SK-N-SH (cell line): ENCODE data around the gene KCNIP4. TPM values are rescaled to one million over a fixed set of nuclear protein-coding genes. Genes with fewer than 3 reads are reported as not detected.

Experiments used
- CTCF ChIA-PET: fragments of 300-600, 350-600 bp; formaldehyde crosslinking; extraction: SDS; loops from one replicate; lab custom pipeline; 2021; lab: Yijun Ruan, JAX
- POLR2A ChIA-PET: fragments of 350-600 bp; sonication (Branson Sonifier 250); formaldehyde crosslinking; extraction: SDS; loops from one replicate; lab custom pipeline; 2020; ENCODE audit warnings: antibody characterized with exemption, inconsistent platforms; lab: Yijun Ruan, JAX
- DNase-seq: peaks from one replicate; pipeline ENCODE4 v3.0.0; 2012
- H2AFZ ChIP-seq: fragments of 200-600 bp; sonication (generic); 2 replicates; pipeline ENCODE4 v1.8.1; 2016; ENCODE audit warnings: antibody characterized with exemption, mild to moderate bottlenecking, low read depth
- H3F3A ChIP-seq: fragments of 200-600 bp; sonication (generic); replicated peaks from 2 replicates; pipeline ENCODE3; 2016; ENCODE audit warnings: antibody characterized with exemption, mild to moderate bottlenecking; ENCODE audit not compliant: insufficient read depth
- H3K27ac ChIP-seq, 2 experiments: fragments of 200-500 bp in 1 of 2; fragments of 200-600 bp in 1 of 2; sonication (Bioruptor generic) in 1 of 2; sonication (generic), shearing (Covaris generic) in 1 of 2; 2 replicates each; pipeline versions ENCODE4 v1.5.1 to v1.6.1; 2014 to 2016; ENCODE audit warnings: low read depth in 2 of 2, inconsistent platforms in 1 of 2, low read length in 1 of 2, mild to moderate bottlenecking in 1 of 2, mixed read lengths in 1 of 2
- H3K27me3 ChIP-seq: fragments of 200-600 bp; sonication (generic), shearing (Covaris generic); 2 replicates; pipeline ENCODE4 v1.6.1; 2016; ENCODE audit warnings: mixed run types; ENCODE audit not compliant: insufficient read depth
- H3K36me3 ChIP-seq, 2 experiments: fragments of 200-500 bp in 1 of 2; fragments of 200-600 bp in 1 of 2; sonication (Bioruptor generic) in 1 of 2; sonication (generic) in 1 of 2; replicated peaks in 1 of 2; 2 replicates each; pipeline versions ENCODE3 to v1.5.1; 2014 to 2016; ENCODE audit warnings: low read length in 1 of 2, mild to moderate bottlenecking in 1 of 2; ENCODE audit not compliant: insufficient read depth in 2 of 2, control insufficient read depth in 1 of 2
- H3K4me1 ChIP-seq, 2 experiments: fragments of 200-500 bp in 1 of 2; fragments of 200-600 bp in 1 of 2; sonication (Bioruptor generic) in 1 of 2; sonication (generic), shearing (Covaris generic) in 1 of 2; 2 replicates each; pipeline versions ENCODE4 v1.5.1 to v1.6.1; 2014 to 2016; ENCODE audit warnings: low read depth in 1 of 2, low read length in 1 of 2, mixed run types in 1 of 2; ENCODE audit not compliant: insufficient read depth in 2 of 2, control insufficient read depth in 1 of 2
- H3K4me2 ChIP-seq: fragments of 200-600 bp; sonication (generic), shearing (Covaris generic); 2 replicates; pipeline ENCODE4 v1.6.1; 2017; ENCODE audit warnings: mixed run types
- H3K4me3 ChIP-seq, 2 experiments: fragments of 200-500 bp in 1 of 2; fragments of 200-600 bp in 1 of 2; sonication (Bioruptor generic) in 1 of 2; sonication (generic), shearing (Covaris generic) in 1 of 2; 2 replicates each; pipeline versions ENCODE4 v1.5.1 to v1.8.1; 2014 to 2016; ENCODE audit warnings: low read depth in 2 of 2, inconsistent platforms in 1 of 2, low read length in 1 of 2, mild to moderate bottlenecking in 1 of 2, mixed read lengths in 1 of 2, moderate library complexity in 1 of 2
- H3K79me2 ChIP-seq: fragments of 200-600 bp; sonication (generic); 2 replicates; pipeline ENCODE4 v1.8.1; 2017; ENCODE audit warnings: mild to moderate bottlenecking; ENCODE audit not compliant: insufficient read depth
- H3K9ac ChIP-seq: fragments of 200-600 bp; sonication (generic); 2 replicates; pipeline ENCODE4 v1.6.1; 2017; ENCODE audit warnings: mixed run types
- H3K9me2 ChIP-seq: fragments of 200-600 bp; sonication (generic); 2 replicates; pipeline ENCODE4 v1.6.1; 2017; ENCODE audit warnings: mixed run types
- H3K9me3 ChIP-seq: fragments of 200-600 bp; sonication (generic); 2 replicates; pipeline ENCODE4 v1.6.1; 2017; ENCODE audit warnings: mixed run types, mild to moderate bottlenecking, moderate library complexity
- H4K20me1 ChIP-seq: fragments of 200-600 bp; sonication (generic); 2 replicates; pipeline ENCODE4 v1.6.1; 2017; ENCODE audit warnings: mild to moderate bottlenecking, mixed run types; ENCODE audit not compliant: insufficient read depth
- EP300 ChIP-seq, 2 experiments: IDR thresholded peaks; 2 replicates each; pipeline versions ENCODE4 v1.4.0 to v1.6.1; 2012; ENCODE audit warnings: borderline replicate concordance in 1 of 2, low read depth in 1 of 2, low read length in 1 of 2
- EZH2phosphoT487 ChIP-seq: fragments of 200-600 bp; sonication (generic); IDR thresholded peaks from 2 replicates; pipeline ENCODE4 v1.6.1; 2017; ENCODE audit warnings: low read depth, mixed run types, mild to moderate bottlenecking, antibody characterized with exemption, moderate library complexity, borderline replicate concordance
- FOSL2 ChIP-seq: IDR thresholded peaks from 2 replicates; pipeline ENCODE4 v1.4.0; 2012; ENCODE audit warnings: low read depth, mild to moderate bottlenecking, moderate library complexity, borderline replicate concordance
- FOXJ3 ChIP-seq: sonication (generic); formaldehyde crosslinking; IDR thresholded peaks from 2 replicates; pipeline ENCODE4 v1.5.1; 2020; ENCODE audit warnings: mild to moderate bottlenecking, missing genetic modification reagents
- FOXM1 ChIP-seq: IDR thresholded peaks from 2 replicates; pipeline ENCODE4 v1.4.0; 2012; ENCODE audit warnings: low read depth, mild to moderate bottlenecking
- JUND ChIP-seq: IDR thresholded peaks from 2 replicates; pipeline ENCODE4 v1.4.0; 2012
- MEF2A ChIP-seq: IDR thresholded peaks from 2 replicates; pipeline ENCODE4 v1.4.0; 2012; ENCODE audit warnings: low read depth, borderline replicate concordance
- POLR2AphosphoS5 ChIP-seq: IDR thresholded peaks from 2 replicates; pipeline ENCODE4 v1.6.1; 2012; ENCODE audit warnings: low read depth, low read length
- RCOR1 ChIP-seq: fragments of 150-350 bp; IDR thresholded peaks from 2 replicates; pipeline ENCODE4 v1.6.1; 2017; ENCODE audit warnings: antibody characterized with exemption, low read length
- RFX5 ChIP-seq: IDR thresholded peaks from 2 replicates; pipeline ENCODE4 v1.6.1; 2012; ENCODE audit warnings: mild to moderate bottlenecking, improper control_type of control experiment, low read length
- RXRA ChIP-seq: IDR thresholded peaks from 2 replicates; pipeline ENCODE4 v1.4.0; 2012; ENCODE audit warnings: low read depth, mild to moderate bottlenecking, borderline replicate concordance
- SIN3A ChIP-seq: IDR thresholded peaks from 2 replicates; pipeline ENCODE4 v1.6.1; 2012; ENCODE audit warnings: low read depth, mild to moderate bottlenecking, low read length, moderate library complexity, borderline replicate concordance
- TAF1 ChIP-seq: IDR thresholded peaks from 2 replicates; pipeline ENCODE4 v1.6.1; 2012; ENCODE audit warnings: low read depth, mild to moderate bottlenecking, low read length, moderate library complexity, borderline replicate concordance
- TCF12 ChIP-seq: IDR thresholded peaks from 2 replicates; pipeline ENCODE4 v1.4.0; 2012
- TEAD4 ChIP-seq: IDR thresholded peaks from 2 replicates; pipeline ENCODE4 v1.4.0; 2012; ENCODE audit warnings: mild to moderate bottlenecking, borderline replicate concordance; ENCODE audit not compliant: insufficient read depth
- WGBS: methylation state at CpG from one replicate; pipeline ENCODE4 v1.1.6; 2017; ENCODE audit warnings: low lambda C conversion rate; 5-methylcytosine and 5-hydroxymethylcytosine counted together
- polyA plus RNA-seq, 3 experiments: library from polyadenylated mRNA; depleted of rRNA; stranded (reverse); fragments of >200 nt; gene quantifications; 2 replicates each; pipeline ENCODE4 v1.2.3, GENCODE V29; 2012
- TF ChIP-seq, protein P1 (sequence below): fragments of 200-600 bp; sonication (generic); IDR thresholded peaks from 2 replicates; pipeline ENCODE4 v1.6.1; 2017; ENCODE audit warnings: antibody characterized with exemption, mild to moderate bottlenecking, moderate library complexity
- TF ChIP-seq, protein P2 (sequence below): IDR thresholded peaks from 2 replicates; pipeline ENCODE4 v1.4.0; 2012; ENCODE audit warnings: low read depth, borderline replicate concordance
- TF ChIP-seq, protein P3 (sequence below): fragments of 150-350 bp; IDR thresholded peaks from 2 replicates; pipeline ENCODE4 v1.6.1; 2016; ENCODE audit warnings: mild to moderate bottlenecking, low read depth, low read length
- TF ChIP-seq, protein P4 (sequence below): fragments of 150-350 bp; IDR thresholded peaks from 2 replicates; pipeline ENCODE4 v1.6.1; 2017; ENCODE audit warnings: antibody characterized with exemption, low read length, low read depth, borderline replicate concordance
- TF ChIP-seq, protein P5 (sequence below): IDR thresholded peaks from 2 replicates; pipeline ENCODE4 v1.4.0; 2012; ENCODE audit warnings: low read depth, borderline replicate concordance
- TF ChIP-seq, protein P6 (sequence below): IDR thresholded peaks from 2 replicates; pipeline ENCODE4 v1.4.0; 2012; ENCODE audit warnings: low read depth
- TF ChIP-seq, protein P7 (sequence below): IDR thresholded peaks from 2 replicates; pipeline ENCODE4; 2012

Gene KCNIP4
- polyA plus RNA-seq, 1 of the 3 experiments (the other 2 are of a cell fraction), result 0.18 TPM

DNA sequence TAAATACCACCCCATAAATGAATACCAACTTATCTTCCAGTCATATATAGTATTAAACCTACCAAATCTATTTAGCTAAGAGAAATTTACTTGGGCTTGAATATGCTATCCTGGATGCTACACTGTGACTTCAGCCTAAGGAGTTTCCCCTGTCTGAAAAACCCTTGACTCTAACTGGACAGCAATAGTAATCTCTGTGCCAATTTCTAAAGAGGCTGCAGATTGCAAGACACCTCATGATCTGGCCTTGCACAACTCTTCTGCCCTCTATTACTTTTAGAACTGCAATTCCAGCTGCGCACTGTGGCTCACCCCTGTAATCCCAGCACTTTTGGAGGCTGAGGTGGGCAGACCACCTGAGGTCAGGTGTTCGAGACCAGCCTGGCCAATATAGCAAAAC, 371.5 kb downstream of the KCNIP4 start (continued):
- TF ChIP-seq, protein P1, sequence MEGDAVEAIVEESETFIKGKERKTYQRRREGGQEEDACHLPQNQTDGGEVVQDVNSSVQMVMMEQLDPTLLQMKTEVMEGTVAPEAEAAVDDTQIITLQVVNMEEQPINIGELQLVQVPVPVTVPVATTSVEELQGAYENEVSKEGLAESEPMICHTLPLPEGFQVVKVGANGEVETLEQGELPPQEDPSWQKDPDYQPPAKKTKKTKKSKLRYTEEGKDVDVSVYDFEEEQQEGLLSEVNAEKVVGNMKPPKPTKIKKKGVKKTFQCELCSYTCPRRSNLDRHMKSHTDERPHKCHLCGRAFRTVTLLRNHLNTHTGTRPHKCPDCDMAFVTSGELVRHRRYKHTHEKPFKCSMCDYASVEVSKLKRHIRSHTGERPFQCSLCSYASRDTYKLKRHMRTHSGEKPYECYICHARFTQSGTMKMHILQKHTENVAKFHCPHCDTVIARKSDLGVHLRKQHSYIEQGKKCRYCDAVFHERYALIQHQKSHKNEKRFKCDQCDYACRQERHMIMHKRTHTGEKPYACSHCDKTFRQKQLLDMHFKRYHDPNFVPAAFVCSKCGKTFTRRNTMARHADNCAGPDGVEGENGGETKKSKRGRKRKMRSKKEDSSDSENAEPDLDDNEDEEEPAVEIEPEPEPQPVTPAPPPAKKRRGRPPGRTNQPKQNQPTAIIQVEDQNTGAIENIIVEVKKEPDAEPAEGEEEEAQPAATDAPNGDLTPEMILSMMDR, result no peak
- TF ChIP-seq FOXM1, result no peak
- TF ChIP-seq MEF2A, result no peak
- no peak for TF ChIP-seq FOXJ3 (CRISPR knock-in tag)
- TF ChIP-seq, protein P2, sequence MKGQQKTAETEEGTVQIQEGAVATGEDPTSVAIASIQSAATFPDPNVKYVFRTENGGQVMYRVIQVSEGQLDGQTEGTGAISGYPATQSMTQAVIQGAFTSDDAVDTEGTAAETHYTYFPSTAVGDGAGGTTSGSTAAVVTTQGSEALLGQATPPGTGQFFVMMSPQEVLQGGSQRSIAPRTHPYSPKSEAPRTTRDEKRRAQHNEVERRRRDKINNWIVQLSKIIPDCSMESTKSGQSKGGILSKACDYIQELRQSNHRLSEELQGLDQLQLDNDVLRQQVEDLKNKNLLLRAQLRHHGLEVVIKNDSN, result no peak

DNA sequence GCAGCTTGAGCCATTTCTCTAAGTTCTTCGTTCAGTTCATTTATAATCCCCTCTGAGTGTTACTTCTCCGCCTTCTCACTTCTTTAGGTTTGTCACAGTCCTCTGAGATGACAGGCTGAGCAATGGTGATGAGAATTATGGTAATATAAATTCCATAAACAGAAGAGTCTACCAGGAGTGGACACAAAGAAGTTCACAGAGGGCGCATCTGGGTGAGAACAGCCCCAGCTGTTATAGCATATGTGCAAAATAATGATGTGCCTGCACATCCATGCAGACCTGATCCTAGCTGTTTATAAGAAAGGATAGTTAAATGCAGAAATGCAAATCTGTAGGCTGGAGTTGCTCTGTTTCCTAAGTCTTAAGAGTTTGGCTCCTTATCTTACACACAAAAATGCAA, 377.5 kb downstream of the KCNIP4 start:
- WGBS, result 47% methylated on average over 3 of the region's 3 CpGs
- Histone ChIP-seq H3K27me3 (no peaks in the 10 kb centered on the region), H3F3A (no peaks in the 10 kb centered on the region), H3K4me3 (no peak overlapping the region), H3K9me3 (no peaks in the 10 kb centered on the region), H3K9ac (no peak overlapping the region), H4K20me1 (no peaks in the 10 kb centered on the region), H3K36me3 (no peaks in the 10 kb centered on the region), H3K4me1 (no peaks in the 10 kb centered on the region; a peak in 1 of 4 replicates), H2AFZ (no peak overlapping the region), H3K4me2 (no peak overlapping the region), H3K9me2 (no peaks in the 10 kb centered on the region), H3K79me2 (no peaks in the 10 kb centered on the region), H3K27ac (no peak overlapping the region)
- no peak for DNase-seq
- POLR2A ChIA-PET, result no interaction called here
- CTCF ChIA-PET, result no interaction called here
- TF ChIP-seq POLR2AphosphoS5 (no peak), TCF12 (no peak), FOSL2 (no peak), JUND (no peak), RFX5 (no peak), EZH2phosphoT487 (no peak), TAF1 (no peak), TEAD4 (no peak), RCOR1 (no peak), RXRA (no peak), FOXJ3 (CRISPR knock-in tag) (no peak), SIN3A (no peak), EP300 (IDR thresholded peaks at IDR 0.05; ENCODE audit: borderline replicate concordance in 1 of 2, low read depth in 1 of 2, low read length in 1 of 2) (no peak), FOXM1 (no peak)
- TF ChIP-seq, protein P3, sequence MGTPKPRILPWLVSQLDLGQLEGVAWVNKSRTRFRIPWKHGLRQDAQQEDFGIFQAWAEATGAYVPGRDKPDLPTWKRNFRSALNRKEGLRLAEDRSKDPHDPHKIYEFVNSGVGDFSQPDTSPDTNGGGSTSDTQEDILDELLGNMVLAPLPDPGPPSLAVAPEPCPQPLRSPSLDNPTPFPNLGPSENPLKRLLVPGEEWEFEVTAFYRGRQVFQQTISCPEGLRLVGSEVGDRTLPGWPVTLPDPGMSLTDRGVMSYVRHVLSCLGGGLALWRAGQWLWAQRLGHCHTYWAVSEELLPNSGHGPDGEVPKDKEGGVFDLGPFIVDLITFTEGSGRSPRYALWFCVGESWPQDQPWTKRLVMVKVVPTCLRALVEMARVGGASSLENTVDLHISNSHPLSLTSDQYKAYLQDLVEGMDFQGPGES, result no peak
- TF ChIP-seq, protein P4, sequence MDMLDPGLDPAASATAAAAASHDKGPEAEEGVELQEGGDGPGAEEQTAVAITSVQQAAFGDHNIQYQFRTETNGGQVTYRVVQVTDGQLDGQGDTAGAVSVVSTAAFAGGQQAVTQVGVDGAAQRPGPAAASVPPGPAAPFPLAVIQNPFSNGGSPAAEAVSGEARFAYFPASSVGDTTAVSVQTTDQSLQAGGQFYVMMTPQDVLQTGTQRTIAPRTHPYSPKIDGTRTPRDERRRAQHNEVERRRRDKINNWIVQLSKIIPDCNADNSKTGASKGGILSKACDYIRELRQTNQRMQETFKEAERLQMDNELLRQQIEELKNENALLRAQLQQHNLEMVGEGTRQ, result no peak
- TF ChIP-seq, protein P5, sequence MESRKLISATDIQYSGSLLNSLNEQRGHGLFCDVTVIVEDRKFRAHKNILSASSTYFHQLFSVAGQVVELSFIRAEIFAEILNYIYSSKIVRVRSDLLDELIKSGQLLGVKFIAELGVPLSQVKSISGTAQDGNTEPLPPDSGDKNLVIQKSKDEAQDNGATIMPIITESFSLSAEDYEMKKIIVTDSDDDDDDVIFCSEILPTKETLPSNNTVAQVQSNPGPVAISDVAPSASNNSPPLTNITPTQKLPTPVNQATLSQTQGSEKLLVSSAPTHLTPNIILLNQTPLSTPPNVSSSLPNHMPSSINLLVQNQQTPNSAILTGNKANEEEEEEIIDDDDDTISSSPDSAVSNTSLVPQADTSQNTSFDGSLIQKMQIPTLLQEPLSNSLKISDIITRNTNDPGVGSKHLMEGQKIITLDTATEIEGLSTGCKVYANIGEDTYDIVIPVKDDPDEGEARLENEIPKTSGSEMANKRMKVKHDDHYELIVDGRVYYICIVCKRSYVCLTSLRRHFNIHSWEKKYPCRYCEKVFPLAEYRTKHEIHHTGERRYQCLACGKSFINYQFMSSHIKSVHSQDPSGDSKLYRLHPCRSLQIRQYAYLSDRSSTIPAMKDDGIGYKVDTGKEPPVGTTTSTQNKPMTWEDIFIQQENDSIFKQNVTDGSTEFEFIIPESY, result no peak
- TF ChIP-seq, protein P2, result no peak
- TF ChIP-seq, protein P6, sequence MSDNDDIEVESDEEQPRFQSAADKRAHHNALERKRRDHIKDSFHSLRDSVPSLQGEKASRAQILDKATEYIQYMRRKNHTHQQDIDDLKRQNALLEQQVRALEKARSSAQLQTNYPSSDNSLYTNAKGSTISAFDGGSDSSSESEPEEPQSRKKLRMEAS, result no peak
- TF ChIP-seq, protein P7, sequence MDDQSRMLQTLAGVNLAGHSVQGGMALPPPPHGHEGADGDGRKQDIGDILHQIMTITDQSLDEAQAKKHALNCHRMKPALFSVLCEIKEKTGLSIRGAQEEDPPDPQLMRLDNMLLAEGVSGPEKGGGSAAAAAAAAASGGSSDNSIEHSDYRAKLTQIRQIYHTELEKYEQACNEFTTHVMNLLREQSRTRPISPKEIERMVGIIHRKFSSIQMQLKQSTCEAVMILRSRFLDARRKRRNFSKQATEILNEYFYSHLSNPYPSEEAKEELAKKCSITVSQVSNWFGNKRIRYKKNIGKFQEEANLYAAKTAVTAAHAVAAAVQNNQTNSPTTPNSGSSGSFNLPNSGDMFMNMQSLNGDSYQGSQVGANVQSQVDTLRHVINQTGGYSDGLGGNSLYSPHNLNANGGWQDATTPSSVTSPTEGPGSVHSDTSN, result no peak
